GM23338 (cell line): ENCODE results near the gene WIF1. TPM values are rescaled to one million over a fixed set of nuclear protein-coding genes. Genes with fewer than 3 reads are reported as not detected.

Experiments used
- ATAC-seq: fragments of 200-7000 bp; cut with Tn5 transposase; 3 replicates; pipeline ENCODE4 v1.9.1; 2020
- DNase-seq: peaks from one replicate; pipeline ENCODE4 v3.0.0-alpha.2; 2015; ENCODE audit warnings: low spot score
- H2AFZ ChIP-seq: fragments of 200-600 bp; sonication (generic); 2 replicates; pipeline ENCODE4 v1.8.0; 2016; ENCODE audit warnings: antibody characterized with exemption, mild to moderate bottlenecking, moderate library complexity
- H3F3A ChIP-seq: fragments of 200-600 bp; sonication (generic); replicated peaks from 2 replicates; pipeline ENCODE4 v1.8.0; 2017; ENCODE audit warnings: antibody characterized with exemption, mixed run types, low read depth
- H3K27ac ChIP-seq: fragments of 200-600 bp; sonication (generic); 2 replicates; pipeline ENCODE4 v1.6.1; 2016; ENCODE audit warnings: low read depth
- H3K27me3 ChIP-seq: fragments of 200-600 bp; sonication (generic); 2 replicates; pipeline ENCODE4 v1.8.0; 2016; ENCODE audit warnings: mild to moderate bottlenecking, mixed run types, moderate library complexity; ENCODE audit not compliant: insufficient read depth
- H3K36me3 ChIP-seq: fragments of 200-600 bp; sonication (generic); 2 replicates; pipeline ENCODE4 v1.8.0; 2016; ENCODE audit warnings: mild to moderate bottlenecking; ENCODE audit not compliant: insufficient read depth
- H3K4me1 ChIP-seq: fragments of 200-600 bp; sonication (generic); 2 replicates; pipeline ENCODE4 v1.8.0; 2016; ENCODE audit warnings: mild to moderate bottlenecking, moderate library complexity; ENCODE audit not compliant: insufficient read depth
- H3K4me2 ChIP-seq: fragments of 200-600 bp; sonication (generic); 2 replicates; pipeline ENCODE4 v1.7.1; 2017; ENCODE audit warnings: mixed run types
- H3K4me3 ChIP-seq: fragments of 200-600 bp; sonication (generic); 2 replicates; pipeline ENCODE4 v1.6.1; 2016; ENCODE audit warnings: mixed run types
- H3K79me2 ChIP-seq: fragments of 200-600 bp; sonication (generic); replicated peaks from 2 replicates; pipeline ENCODE4 v1.8.0; 2017; ENCODE audit warnings: mild to moderate bottlenecking; ENCODE audit not compliant: insufficient read depth
- H3K9me2 ChIP-seq: fragments of 200-600 bp; sonication (generic); 2 replicates; pipeline ENCODE4 v1.8.0; 2017; ENCODE audit not compliant: insufficient read depth
- H4K20me1 ChIP-seq: fragments of 200-600 bp; sonication (generic); replicated peaks from 2 replicates; pipeline ENCODE4 v1.8.0; 2017; ENCODE audit warnings: mild to moderate bottlenecking; ENCODE audit not compliant: insufficient read depth
- H3K27ac Mint-ChIP-seq: 2 replicates; pipeline ENCODE4 v1.8.0; 2020; ENCODE audit warnings: inconsistent platforms, mild to moderate bottlenecking, moderate library complexity, mixed read lengths
- H3K27me3 Mint-ChIP-seq: 3 replicates; pipeline ENCODE4 v1.8.0; 2022; ENCODE audit warnings: low read depth, mild to moderate bottlenecking, moderate library complexity, mixed read lengths, inconsistent platforms; ENCODE audit not compliant: insufficient read depth, poor library complexity
- H3K36me3 Mint-ChIP-seq: 3 replicates; pipeline ENCODE4 v1.8.0; 2021; ENCODE audit warnings: low read depth, mild to moderate bottlenecking, inconsistent platforms, moderate library complexity, mixed read lengths
- H3K4me1 Mint-ChIP-seq: 3 replicates; pipeline ENCODE4 v1.8.0; 2020; ENCODE audit warnings: mild to moderate bottlenecking, inconsistent platforms, mixed read lengths
- H3K4me3 Mint-ChIP-seq: 3 replicates; pipeline ENCODE4 v1.8.0; 2021; ENCODE audit warnings: moderate library complexity, mild to moderate bottlenecking, inconsistent platforms, mixed read lengths
- H3K9me3 Mint-ChIP-seq: 3 replicates; pipeline ENCODE4 v1.8.0; 2020; ENCODE audit warnings: moderate library complexity, mild to moderate bottlenecking, inconsistent platforms, mixed read lengths
- CREB1 ChIP-seq: fragments of 250-450 bp; sonication (Bioruptor Pico); IDR thresholded peaks from 2 replicates; pipeline ENCODE4 v1.5.0; 2020; ENCODE audit warnings: low read depth, mild to moderate bottlenecking, moderate library complexity
- EZH2 ChIP-seq: fragments of 200-600 bp; sonication (generic); IDR thresholded peaks from one replicate; pipeline ENCODE4 v1.8.0; 2017; ENCODE audit warnings: antibody characterized with exemption, mild to moderate bottlenecking, low read depth; ENCODE audit not compliant: unreplicated experiment
- EZH2phosphoT487 ChIP-seq: fragments of 200-600 bp; sonication (generic); IDR thresholded peaks from one replicate; pipeline ENCODE4 v1.8.1; 2018; ENCODE audit warnings: antibody characterized with exemption; ENCODE audit not compliant: unreplicated experiment
- JUNB ChIP-seq: IDR thresholded peaks from one replicate; pipeline ENCODE4 v1.6.1; 2016; ENCODE audit warnings: antibody characterized with exemption; ENCODE audit not compliant: unreplicated experiment
- NANOG ChIP-seq: IDR thresholded peaks from 2 replicates; pipeline ENCODE4 v1.6.1; 2016; ENCODE audit warnings: antibody characterized with exemption, borderline replicate concordance
- POLR2AphosphoS5 ChIP-seq: IDR thresholded peaks from 2 replicates; pipeline ENCODE4 v1.6.1; 2016; ENCODE audit warnings: antibody characterized with exemption, low read depth
- STAT1 ChIP-seq: IDR thresholded peaks from one replicate; pipeline ENCODE4 v1.6.1; 2016; ENCODE audit warnings: antibody characterized with exemption; ENCODE audit not compliant: unreplicated experiment
- ZNF114 ChIP-seq: fragments of 250-450 bp; sonication (Bioruptor Pico); IDR thresholded peaks from 2 replicates; pipeline ENCODE4 v1.5.0; 2020; ENCODE audit warnings: mild to moderate bottlenecking, moderate library complexity
- ZNF331 ChIP-seq: fragments of 250-450 bp; sonication (Bioruptor Pico); IDR thresholded peaks from 2 replicates; pipeline ENCODE4 v1.5.0; 2020; ENCODE audit warnings: low read depth, mild to moderate bottlenecking, moderate library complexity
- polyA plus RNA-seq: library from polyadenylated mRNA; unstranded; fragments of >200 nt; fragmentation: Nextera tagmentation; extraction: Ambion mirVana; gene quantifications from 2 replicates; pipeline ENCODE4 v1.2.1, GENCODE V29; 2016
- total RNA-seq: library from RNA; depleted of rRNA; stranded (reverse); fragments of >200 nt; shearing (Covaris generic); gene quantifications from 2 replicates; pipeline ENCODE4 v1.2.3, GENCODE V29; 2014
- TF ChIP-seq, protein P1 (sequence below): fragments of 250-450 bp; sonication (Bioruptor Pico); IDR thresholded peaks from 2 replicates; pipeline ENCODE4 v1.5.0; 2020; ENCODE audit warnings: mild to moderate bottlenecking, moderate library complexity
- TF ChIP-seq, protein P2 (sequence below), 2 experiments: fragments of 200-600 bp in 1 of 2; sonication (generic) in 1 of 2; conservative IDR thresholded peaks; 2 replicates each; pipeline versions ENCODE4 v1.5.1 to v1.6.1; 2016 to 2017; ENCODE audit warnings: antibody characterized with exemption in 2 of 2, low read depth in 2 of 2, mild to moderate bottlenecking in 2 of 2, moderate library complexity in 1 of 2
- TF ChIP-seq, protein P3 (sequence below): IDR thresholded peaks from 2 replicates; pipeline ENCODE4 v1.6.1; 2016; ENCODE audit warnings: antibody characterized with exemption
- TF ChIP-seq, protein P4 (sequence below): IDR thresholded peaks from one replicate; pipeline ENCODE4 v1.6.1; 2018; ENCODE audit warnings: antibody characterized with exemption; ENCODE audit not compliant: unreplicated experiment

Gene WIF1
- total and polyA plus RNA-seq, 2 experiments from 2014 or later, result 4.1 to 4.2 TPM

DNA sequence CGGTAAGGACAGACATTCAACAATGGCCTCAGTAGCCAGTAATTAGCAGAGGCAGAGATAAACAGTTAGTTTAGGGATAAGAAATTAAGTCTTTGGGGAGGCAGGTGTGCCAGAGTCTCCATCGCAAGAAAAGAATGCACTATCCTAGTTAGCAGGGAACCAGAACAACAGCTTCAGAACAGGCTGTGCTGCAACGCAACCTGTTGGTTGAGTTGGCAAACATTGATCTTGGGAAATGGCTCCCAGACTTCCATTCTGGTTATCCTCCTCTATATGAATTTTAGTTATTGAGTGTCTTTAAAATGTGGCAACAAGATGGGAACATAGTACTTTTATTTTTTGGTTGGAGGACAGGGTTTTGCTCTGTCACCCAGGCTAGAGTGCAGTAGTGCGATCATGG, 36.0 kb upstream of the WIF1 start (continued):
- TF ChIP-seq ZNF114 (no peak), POLR2AphosphoS5 (no peak), NANOG (no peak), EZH2phosphoT487 (no peak)

DNA sequence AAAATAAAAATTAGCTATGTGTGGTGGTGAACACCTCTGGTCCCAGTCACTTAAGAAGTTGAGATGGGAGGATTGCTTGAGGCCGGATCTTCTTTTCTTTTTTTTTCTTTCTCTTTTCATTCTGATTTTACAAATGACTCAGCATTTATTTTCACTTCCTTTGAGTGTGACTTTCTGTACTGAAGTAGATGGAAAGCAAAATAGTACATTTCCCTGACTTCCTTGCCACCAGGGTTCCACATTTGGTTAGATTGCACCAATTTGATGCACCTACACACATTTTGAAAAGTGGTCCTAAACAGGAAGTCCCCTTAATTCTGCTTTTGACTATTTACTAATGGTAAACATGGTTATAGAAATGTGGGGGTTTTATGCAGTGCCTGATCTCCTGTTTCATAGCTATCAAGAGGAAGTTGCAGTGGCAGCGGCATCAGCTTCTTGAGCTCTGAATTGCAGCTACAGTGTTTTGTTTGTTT, 35.3 kb upstream of the WIF1 start:
- H2AFZ ChIP-seq, result peak overlapping the region; percentile 15
- H3K4me3 ChIP-seq, result no peak overlapping the region
- H3K4me1 ChIP-seq, result 0 out of 2 replicates have a peak, but pooled peaks cover 8% of the 10 kb centered on the region
- H3K9me2 ChIP-seq, result peaks cover 7% of the 10 kb centered on the region; the same call in 1 of the 2 replicates
- Mint-ChIP-seq H3K4me1 (peaks cover 8% of the 10 kb centered on the region), H3K27me3 (no peaks in the 10 kb centered on the region), H3K4me3 (no peak overlapping the region), H3K36me3 (no peaks in the 10 kb centered on the region), H3K27ac (0 out of 2 replicates have a peak overlapping the region, but pooled peaks have one; percentile 4), H3K9me3 (no peaks in the 10 kb centered on the region)
- no peaks in the 10 kb centered on the region for H3K79me2 ChIP-seq
- DNase-seq (no peak), ATAC-seq (no peak)
- no peaks in the 10 kb centered on the region for H3K36me3 ChIP-seq
- H3K27ac ChIP-seq, result no peak overlapping the region
- no peaks in the 10 kb centered on the region for H3F3A ChIP-seq
- TF ChIP-seq, protein P1, sequence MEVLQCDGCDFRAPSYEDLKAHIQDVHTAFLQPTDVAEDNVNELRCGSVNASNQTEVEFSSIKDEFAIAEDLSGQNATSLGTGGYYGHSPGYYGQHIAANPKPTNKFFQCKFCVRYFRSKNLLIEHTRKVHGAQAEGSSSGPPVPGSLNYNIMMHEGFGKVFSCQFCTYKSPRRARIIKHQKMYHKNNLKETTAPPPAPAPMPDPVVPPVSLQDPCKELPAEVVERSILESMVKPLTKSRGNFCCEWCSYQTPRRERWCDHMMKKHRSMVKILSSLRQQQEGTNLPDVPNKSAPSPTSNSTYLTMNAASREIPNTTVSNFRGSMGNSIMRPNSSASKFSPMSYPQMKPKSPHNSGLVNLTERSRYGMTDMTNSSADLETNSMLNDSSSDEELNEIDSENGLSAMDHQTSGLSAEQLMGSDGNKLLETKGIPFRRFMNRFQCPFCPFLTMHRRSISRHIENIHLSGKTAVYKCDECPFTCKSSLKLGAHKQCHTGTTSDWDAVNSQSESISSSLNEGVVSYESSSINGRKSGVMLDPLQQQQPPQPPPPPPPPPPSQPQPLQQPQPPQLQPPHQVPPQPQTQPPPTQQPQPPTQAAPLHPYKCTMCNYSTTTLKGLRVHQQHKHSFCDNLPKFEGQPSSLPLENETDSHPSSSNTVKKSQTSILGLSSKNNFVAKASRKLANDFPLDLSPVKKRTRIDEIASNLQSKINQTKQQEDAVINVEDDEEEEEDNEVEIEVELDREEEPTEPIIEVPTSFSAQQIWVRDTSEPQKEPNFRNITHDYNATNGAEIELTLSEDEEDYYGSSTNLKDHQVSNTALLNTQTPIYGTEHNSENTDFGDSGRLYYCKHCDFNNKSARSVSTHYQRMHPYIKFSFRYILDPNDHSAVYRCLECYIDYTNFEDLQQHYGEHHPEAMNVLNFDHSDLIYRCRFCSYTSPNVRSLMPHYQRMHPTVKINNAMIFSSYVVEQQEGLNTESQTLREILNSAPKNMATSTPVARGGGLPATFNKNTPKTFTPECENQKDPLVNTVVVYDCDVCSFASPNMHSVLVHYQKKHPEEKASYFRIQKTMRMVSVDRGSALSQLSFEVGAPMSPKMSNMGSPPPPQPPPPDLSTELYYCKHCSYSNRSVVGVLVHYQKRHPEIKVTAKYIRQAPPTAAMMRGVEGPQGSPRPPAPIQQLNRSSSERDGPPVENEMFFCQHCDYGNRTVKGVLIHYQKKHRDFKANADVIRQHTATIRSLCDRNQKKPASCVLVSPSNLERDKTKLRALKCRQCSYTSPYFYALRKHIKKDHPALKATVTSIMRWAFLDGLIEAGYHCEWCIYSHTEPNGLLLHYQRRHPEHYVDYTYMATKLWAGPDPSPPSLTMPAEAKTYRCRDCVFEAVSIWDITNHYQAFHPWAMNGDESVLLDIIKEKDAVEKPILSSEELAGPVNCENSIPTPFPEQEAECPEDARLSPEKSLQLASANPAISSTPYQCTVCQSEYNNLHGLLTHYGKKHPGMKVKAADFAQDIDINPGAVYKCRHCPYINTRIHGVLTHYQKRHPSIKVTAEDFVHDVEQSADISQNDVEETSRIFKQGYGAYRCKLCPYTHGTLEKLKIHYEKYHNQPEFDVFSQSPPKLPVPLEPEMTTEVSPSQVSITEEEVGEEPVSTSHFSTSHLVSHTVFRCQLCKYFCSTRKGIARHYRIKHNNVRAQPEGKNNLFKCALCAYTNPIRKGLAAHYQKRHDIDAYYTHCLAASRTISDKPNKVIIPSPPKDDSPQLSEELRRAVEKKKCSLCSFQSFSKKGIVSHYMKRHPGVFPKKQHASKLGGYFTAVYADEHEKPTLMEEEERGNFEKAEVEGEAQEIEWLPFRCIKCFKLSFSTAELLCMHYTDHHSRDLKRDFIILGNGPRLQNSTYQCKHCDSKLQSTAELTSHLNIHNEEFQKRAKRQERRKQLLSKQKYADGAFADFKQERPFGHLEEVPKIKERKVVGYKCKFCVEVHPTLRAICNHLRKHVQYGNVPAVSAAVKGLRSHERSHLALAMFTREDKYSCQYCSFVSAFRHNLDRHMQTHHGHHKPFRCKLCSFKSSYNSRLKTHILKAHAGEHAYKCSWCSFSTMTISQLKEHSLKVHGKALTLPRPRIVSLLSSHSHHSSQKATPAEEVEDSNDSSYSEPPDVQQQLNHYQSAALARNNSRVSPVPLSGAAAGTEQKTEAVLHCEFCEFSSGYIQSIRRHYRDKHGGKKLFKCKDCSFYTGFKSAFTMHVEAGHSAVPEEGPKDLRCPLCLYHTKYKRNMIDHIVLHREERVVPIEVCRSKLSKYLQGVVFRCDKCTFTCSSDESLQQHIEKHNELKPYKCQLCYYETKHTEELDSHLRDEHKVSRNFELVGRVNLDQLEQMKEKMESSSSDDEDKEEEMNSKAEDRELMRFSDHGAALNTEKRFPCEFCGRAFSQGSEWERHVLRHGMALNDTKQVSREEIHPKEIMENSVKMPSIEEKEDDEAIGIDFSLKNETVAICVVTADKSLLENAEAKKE (CRISPR knock-in tag), result no peak
- no peak for TF ChIP-seq STAT1
- TF ChIP-seq CREB1 (CRISPR knock-in tag), result no peak
- no peak for TF ChIP-seq POLR2AphosphoS5
- TF ChIP-seq ZNF331 (CRISPR knock-in tag), result no peak
- TF ChIP-seq, protein P2, sequence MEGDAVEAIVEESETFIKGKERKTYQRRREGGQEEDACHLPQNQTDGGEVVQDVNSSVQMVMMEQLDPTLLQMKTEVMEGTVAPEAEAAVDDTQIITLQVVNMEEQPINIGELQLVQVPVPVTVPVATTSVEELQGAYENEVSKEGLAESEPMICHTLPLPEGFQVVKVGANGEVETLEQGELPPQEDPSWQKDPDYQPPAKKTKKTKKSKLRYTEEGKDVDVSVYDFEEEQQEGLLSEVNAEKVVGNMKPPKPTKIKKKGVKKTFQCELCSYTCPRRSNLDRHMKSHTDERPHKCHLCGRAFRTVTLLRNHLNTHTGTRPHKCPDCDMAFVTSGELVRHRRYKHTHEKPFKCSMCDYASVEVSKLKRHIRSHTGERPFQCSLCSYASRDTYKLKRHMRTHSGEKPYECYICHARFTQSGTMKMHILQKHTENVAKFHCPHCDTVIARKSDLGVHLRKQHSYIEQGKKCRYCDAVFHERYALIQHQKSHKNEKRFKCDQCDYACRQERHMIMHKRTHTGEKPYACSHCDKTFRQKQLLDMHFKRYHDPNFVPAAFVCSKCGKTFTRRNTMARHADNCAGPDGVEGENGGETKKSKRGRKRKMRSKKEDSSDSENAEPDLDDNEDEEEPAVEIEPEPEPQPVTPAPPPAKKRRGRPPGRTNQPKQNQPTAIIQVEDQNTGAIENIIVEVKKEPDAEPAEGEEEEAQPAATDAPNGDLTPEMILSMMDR (conservative IDR thresholded peaks at IDR 0.05; ENCODE audit: low read depth in 2 of 2), result no peak
- TF ChIP-seq, protein P3, sequence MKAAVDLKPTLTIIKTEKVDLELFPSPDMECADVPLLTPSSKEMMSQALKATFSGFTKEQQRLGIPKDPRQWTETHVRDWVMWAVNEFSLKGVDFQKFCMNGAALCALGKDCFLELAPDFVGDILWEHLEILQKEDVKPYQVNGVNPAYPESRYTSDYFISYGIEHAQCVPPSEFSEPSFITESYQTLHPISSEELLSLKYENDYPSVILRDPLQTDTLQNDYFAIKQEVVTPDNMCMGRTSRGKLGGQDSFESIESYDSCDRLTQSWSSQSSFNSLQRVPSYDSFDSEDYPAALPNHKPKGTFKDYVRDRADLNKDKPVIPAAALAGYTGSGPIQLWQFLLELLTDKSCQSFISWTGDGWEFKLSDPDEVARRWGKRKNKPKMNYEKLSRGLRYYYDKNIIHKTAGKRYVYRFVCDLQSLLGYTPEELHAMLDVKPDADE, result no peak
- TF ChIP-seq NANOG, result no peak
- no peak for TF ChIP-seq JUNB
- TF ChIP-seq, protein P4, sequence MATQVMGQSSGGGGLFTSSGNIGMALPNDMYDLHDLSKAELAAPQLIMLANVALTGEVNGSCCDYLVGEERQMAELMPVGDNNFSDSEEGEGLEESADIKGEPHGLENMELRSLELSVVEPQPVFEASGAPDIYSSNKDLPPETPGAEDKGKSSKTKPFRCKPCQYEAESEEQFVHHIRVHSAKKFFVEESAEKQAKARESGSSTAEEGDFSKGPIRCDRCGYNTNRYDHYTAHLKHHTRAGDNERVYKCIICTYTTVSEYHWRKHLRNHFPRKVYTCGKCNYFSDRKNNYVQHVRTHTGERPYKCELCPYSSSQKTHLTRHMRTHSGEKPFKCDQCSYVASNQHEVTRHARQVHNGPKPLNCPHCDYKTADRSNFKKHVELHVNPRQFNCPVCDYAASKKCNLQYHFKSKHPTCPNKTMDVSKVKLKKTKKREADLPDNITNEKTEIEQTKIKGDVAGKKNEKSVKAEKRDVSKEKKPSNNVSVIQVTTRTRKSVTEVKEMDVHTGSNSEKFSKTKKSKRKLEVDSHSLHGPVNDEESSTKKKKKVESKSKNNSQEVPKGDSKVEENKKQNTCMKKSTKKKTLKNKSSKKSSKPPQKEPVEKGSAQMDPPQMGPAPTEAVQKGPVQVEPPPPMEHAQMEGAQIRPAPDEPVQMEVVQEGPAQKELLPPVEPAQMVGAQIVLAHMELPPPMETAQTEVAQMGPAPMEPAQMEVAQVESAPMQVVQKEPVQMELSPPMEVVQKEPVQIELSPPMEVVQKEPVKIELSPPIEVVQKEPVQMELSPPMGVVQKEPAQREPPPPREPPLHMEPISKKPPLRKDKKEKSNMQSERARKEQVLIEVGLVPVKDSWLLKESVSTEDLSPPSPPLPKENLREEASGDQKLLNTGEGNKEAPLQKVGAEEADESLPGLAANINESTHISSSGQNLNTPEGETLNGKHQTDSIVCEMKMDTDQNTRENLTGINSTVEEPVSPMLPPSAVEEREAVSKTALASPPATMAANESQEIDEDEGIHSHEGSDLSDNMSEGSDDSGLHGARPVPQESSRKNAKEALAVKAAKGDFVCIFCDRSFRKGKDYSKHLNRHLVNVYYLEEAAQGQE, result no peak
- TF ChIP-seq EZH2phosphoT487, result no peak
- no peak for TF ChIP-seq ZNF114
- TF ChIP-seq EZH2, result no peak
- no peaks in the 10 kb centered on the region for H4K20me1 ChIP-seq
- no peaks in the 10 kb centered on the region for H3K27me3 ChIP-seq
- H3K4me2 ChIP-seq, result 0 out of 2 replicates have a peak overlapping the region, but pooled peaks have one; percentile 0
